ENCODE data around the gene ZIC1.

- TF ChIP-seq EGR1 (IDR thresholded peaks at IDR 0.05) = no peak
- no peak for TF ChIP-seq MAX (IDR thresholded peaks at IDR 0.05)
- no peak for TF ChIP-seq REST (IDR thresholded peaks at IDR 0.05; ENCODE audit: low read depth)
Observed at GRCh38 chr3:147365196-147366115, 43.7 kb upstream of the ZIC1 start.

Data from Ishikawa (cell line).